ENCODE data around the gene GIPC1. TPM values are rescaled to one million over a fixed set of nuclear protein-coding genes. Genes with fewer than 3 reads are reported as not detected.

GIPC1 gene, protein sequence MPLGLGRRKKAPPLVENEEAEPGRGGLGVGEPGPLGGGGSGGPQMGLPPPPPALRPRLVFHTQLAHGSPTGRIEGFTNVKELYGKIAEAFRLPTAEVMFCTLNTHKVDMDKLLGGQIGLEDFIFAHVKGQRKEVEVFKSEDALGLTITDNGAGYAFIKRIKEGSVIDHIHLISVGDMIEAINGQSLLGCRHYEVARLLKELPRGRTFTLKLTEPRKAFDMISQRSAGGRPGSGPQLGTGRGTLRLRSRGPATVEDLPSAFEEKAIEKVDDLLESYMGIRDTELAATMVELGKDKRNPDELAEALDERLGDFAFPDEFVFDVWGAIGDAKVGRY
- total RNA-seq (10 to 100 TPM; 37.9 to 45.3 (median 43.2) TPM), polyA plus RNA-seq (10 to 100 TPM; 45.3 to 63.5 (median 50.8) TPM)
- long read RNA-seq, donor 1, transcript GIPC1-205 (8 exons, 1,386 nt) = minor isoform, 25 of 88 reads
- long read RNA-seq, donor 1, transcript GIPC1-203 (9 exons, 1,926 nt) = major isoform, 55 of 88 reads
- long read RNA-seq, donor 1, partial matches to known transcripts = 0 of 88 reads
- long read RNA-seq, donor 1, other reads (novel, unspliced or antisense) = 7 of 88 reads
- long read RNA-seq, donor 2, transcript GIPC1-203 (9 exons, 1,926 nt) = major isoform, 79 of 141 reads
- long read RNA-seq, donor 2, transcript GIPC1-205 (8 exons, 1,386 nt) = minor isoform, 37 of 141 reads
- long read RNA-seq, donor 2, partial matches to known transcripts = 5 of 141 reads
- long read RNA-seq, donor 2, other reads (novel, unspliced or antisense) = 14 of 141 reads

DNA sequence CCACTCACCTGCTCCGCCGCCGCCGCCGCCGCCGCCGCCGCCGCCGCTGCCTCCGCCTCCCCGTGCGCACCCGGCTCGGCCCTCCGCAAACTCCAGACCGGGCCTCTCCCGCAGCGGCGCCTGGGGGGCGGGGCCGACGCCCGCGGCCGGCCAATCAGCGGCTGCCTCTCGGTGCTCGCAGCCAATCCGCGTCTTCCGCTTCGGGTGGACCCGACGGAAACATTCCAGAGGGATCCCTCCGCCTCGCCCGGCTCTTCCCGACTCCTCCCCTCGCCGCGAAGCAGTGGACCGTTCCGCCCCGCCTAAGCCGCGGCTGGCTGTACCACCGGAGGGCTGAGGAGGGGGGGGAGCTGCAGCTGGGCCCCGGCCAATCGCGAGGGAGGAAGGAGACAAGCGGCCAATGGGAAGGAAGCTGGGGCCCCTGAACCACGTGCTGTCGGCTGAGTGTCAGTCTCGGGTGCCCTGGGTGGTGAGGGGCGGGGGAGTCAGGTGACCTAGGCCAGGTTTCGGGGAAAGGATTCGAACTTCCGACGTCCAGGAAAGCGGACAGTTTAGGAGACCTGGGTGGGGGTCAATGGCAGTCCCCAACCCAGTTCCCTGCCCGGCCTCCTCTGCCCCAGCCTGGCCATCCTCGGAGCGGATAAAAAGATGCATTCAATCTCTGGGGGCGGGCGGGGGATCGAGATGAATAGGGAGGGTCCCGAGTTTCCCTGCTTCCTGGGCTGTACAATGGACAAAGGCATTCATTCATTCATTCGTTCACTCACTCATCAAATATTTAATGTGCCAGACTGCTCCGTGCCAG, at the start of gene GIPC1:
Gene GIPC1, minus strand, starts transcription at position 99 of the 805 bp plus-strand sequence. CDS start 13,151 bp downstream, outside the sequence.
- H3K27ac ChIP-seq = peak within 1 kb of the TSS; percentile 37
- intact Hi-C loops (cut with DNase I) = no loop called here
- peaks cover 11% of the 10 kb centered on the region for H3K4me1 ChIP-seq
- no peaks in the 10 kb centered on the region for H3K27me3 ChIP-seq (ENCODE audit: insufficient read depth in 3 of 3, low read length in 2 of 3)
- WGBS, 3 donors = 2 to 4% (median 3%) methylated on average over 39 to 71 of the region's 71 CpGs
- H3K9me3 ChIP-seq = no peaks in the 10 kb centered on the region
- TF ChIP-seq, protein P1, sequence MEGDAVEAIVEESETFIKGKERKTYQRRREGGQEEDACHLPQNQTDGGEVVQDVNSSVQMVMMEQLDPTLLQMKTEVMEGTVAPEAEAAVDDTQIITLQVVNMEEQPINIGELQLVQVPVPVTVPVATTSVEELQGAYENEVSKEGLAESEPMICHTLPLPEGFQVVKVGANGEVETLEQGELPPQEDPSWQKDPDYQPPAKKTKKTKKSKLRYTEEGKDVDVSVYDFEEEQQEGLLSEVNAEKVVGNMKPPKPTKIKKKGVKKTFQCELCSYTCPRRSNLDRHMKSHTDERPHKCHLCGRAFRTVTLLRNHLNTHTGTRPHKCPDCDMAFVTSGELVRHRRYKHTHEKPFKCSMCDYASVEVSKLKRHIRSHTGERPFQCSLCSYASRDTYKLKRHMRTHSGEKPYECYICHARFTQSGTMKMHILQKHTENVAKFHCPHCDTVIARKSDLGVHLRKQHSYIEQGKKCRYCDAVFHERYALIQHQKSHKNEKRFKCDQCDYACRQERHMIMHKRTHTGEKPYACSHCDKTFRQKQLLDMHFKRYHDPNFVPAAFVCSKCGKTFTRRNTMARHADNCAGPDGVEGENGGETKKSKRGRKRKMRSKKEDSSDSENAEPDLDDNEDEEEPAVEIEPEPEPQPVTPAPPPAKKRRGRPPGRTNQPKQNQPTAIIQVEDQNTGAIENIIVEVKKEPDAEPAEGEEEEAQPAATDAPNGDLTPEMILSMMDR (IDR thresholded peaks at IDR 0.05) = no peak
- H3K4me3 ChIP-seq = peak within 1 kb of the TSS; percentile 84
- peaks cover 0 to 6% of the 10 kb centered on the region in 2 donors for H3K36me3 ChIP-seq (ENCODE audit: insufficient read depth in 1 of 2, low read depth in 1 of 2)
- DNase-seq (peak; percentile 97 to 98), ATAC-seq (peak; percentile 97 to 98 (median 97))

DNA sequence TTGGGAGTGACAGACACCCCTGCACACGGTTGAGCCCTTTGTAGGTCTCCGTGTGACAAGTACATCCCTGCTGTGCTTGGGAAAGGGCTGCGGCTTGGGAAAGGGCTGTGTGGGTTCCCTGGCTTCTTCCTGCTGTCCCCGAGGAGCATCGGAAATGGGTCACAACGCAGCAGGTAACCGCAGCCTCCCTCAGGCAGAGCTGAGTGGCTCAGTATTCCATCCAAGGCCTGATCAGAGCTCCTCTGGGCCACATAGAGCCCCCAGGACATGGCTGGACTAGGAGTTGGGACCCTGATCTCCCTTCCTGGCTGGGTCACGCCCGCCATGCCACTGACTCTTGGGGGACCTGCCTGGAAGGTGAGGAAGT, 49.8 kb upstream of the GIPC1 start:
- ATAC-seq = peak in 1 of 4 donors; percentile 62

DNA sequence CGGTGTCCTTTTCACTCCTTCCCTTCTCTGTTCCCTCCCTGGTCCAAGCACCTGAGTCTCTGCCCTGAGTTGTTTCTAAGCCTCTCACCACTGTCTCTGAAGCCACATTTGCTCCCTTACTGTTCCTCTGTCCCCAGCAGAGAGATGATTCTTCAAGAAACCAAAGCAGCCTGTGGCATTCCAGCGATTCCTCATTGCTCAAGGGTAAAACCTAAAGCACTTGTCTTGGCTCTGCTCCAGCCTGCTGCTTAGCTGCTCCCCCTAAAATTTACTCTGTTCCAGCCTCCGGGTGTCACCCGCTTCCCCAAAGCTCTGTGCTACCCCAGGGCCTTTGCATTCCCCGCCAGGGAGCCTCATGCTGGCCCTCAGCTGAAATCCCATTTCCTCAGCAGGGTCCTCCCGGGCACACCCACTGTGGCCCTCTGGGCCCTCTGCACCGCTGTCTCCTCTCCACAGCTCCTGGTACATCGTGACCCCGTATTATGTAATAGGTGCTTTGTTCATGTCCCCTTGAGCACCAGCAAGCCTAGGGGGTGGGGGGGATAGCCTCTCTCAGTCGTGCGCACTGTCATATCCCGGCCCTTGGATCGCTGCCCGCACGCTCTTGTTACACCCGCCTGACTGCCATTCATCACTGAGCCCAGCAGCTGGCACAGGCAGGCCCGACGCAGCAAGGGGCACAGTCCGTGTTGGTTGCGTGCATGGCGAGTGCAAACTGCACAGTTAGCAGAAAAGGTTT, 49.2 kb upstream of the GIPC1 start:
- intact Hi-C loops (cut with DNase I) = no loop called here
- Histone ChIP-seq H3K4me1 (peaks cover 37% of the 10 kb centered on the region), H3K36me3 (ENCODE audit: insufficient read depth in 1 of 2, low read depth in 1 of 2) (peaks cover 0 to 25% of the 10 kb centered on the region in 2 donors), H3K4me3 (peak overlapping the region; percentile 47), H3K27me3 (ENCODE audit: insufficient read depth in 3 of 3, low read length in 2 of 3) (no peaks in the 10 kb centered on the region), H3K27ac (peak overlapping the region; percentile 96), H3K9me3 (no peaks in the 10 kb centered on the region)
- peak; percentile 95 to 97 (median 96) for ATAC-seq
- TF ChIP-seq, protein P1 (IDR thresholded peaks at IDR 0.05) = no peak
- peak; percentile 92 to 98 for DNase-seq
- WGBS, 3 donors = 19 to 36% (median 21%) methylated on average over 21 of the region's 21 CpGs

More for the DNA sequence above, 49.8 kb upstream of the GIPC1 start:
- H3K27ac ChIP-seq = peak overlapping the region; percentile 96
- peak overlapping the region; percentile 47 for H3K4me3 ChIP-seq
- H3K27me3 ChIP-seq (ENCODE audit: insufficient read depth in 3 of 3, low read length in 2 of 3) = no peaks in the 10 kb centered on the region
- peaks cover 43% of the 10 kb centered on the region for H3K4me1 ChIP-seq
- no peak for DNase-seq
- TF ChIP-seq, protein P1 (IDR thresholded peaks at IDR 0.05) = no peak
- no peaks in the 10 kb centered on the region for H3K9me3 ChIP-seq
- 34 to 55% (median 37%) methylated on average over 9 of the region's 9 CpGs for WGBS, 3 donors
- H3K36me3 ChIP-seq (ENCODE audit: insufficient read depth in 1 of 2, low read depth in 1 of 2) = peaks cover 0 to 28% of the 10 kb centered on the region in 2 donors
- intact Hi-C loops (cut with DNase I) = no loop called here

DNA sequence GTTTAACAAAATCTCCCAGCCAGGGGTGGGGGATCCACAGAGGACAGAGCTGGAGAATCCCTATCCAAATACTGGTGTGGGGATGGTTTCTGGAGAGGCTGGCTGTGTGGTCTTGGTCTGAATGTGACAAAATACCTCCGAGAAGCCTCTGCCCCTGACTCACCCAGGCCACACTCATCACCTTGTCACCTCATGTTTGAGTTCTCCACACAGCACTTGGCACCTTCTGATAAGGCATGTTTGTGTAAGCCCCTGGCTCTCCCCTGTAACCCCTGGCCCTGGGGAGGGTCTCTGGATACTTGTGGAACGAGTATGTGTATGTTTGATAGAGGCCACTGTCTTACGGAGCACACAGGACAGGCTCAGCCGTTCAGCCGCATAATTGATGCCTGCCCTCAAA, 48.1 kb upstream of the GIPC1 start:
- TF ChIP-seq, protein P1 (IDR thresholded peaks at IDR 0.05) = no peak
- Histone ChIP-seq H3K4me3 (no peak overlapping the region), H3K4me1 (peaks cover 36% of the 10 kb centered on the region), H3K36me3 (ENCODE audit: insufficient read depth in 1 of 2, low read depth in 1 of 2) (peaks cover 0 to 20% of the 10 kb centered on the region in 2 donors), H3K27ac (peak overlapping the region; percentile 96), H3K27me3 (ENCODE audit: insufficient read depth in 3 of 3, low read length in 2 of 3) (no peaks in the 10 kb centered on the region), H3K9me3 (no peaks in the 10 kb centered on the region)
- DNase-seq (no peak), ATAC-seq (no peak)
- 84 to 93% (median 85%) methylated on average over 5 of the region's 5 CpGs for WGBS, 3 donors
- intact Hi-C loops (cut with DNase I) = no loop called here

All from psoas muscle (tissue), 8 donors.